Upper lobe of left lung (tissue), 6 donors: ENCODE data around the gene GALNT2. TPM values are rescaled to one million over a fixed set of nuclear protein-coding genes. Genes with fewer than 3 reads are reported as not detected.
A peak's percentile ranks its signal among the peaks of the same experiment; 100 is the strongest.

Experiments used
- ATAC-seq, 2 donors: fragments of 200-7000 bp; cut with Tn5 transposase; one replicate each; pipeline ENCODE4 v1.9.1; 2022; ENCODE audit warnings: mild to moderate bottlenecking in 2 of 2, moderate library complexity in 2 of 2; ENCODE audit not compliant: low FRiP score in 2 of 2
- DNase-seq, 2 donors: peaks; one replicate each; pipeline ENCODE4 v3.0.0-alpha.2; 2019 to 2020
- H3K27ac ChIP-seq, 4 donors: fragments of 200-600 bp; sonication (generic); one replicate each; pipeline ENCODE4 v1.5.1; 2016 to 2019
- H3K27me3 ChIP-seq, 4 donors: fragments of 200-600 bp; sonication (generic); one replicate each; pipeline ENCODE4 v1.5.1; 2017 to 2019
- H3K36me3 ChIP-seq, 4 donors: fragments of 200-600 bp; sonication (generic); one replicate each; pipeline ENCODE4 v1.5.1; 2016 to 2019
- H3K4me1 ChIP-seq, 4 donors: fragments of 200-600 bp; sonication (generic); one replicate each; pipeline ENCODE4 v1.5.1; 2018 to 2019
- H3K4me3 ChIP-seq, 4 donors: fragments of 200-600 bp; sonication (generic); one replicate each; pipeline ENCODE4 v1.5.1; 2017 to 2019; ENCODE audit warnings: mild to moderate bottlenecking in 2 of 4, moderate library complexity in 1 of 4
- H3K9me3 ChIP-seq, 4 donors: fragments of 200-600 bp; sonication (generic); one replicate each; pipeline ENCODE4 v1.5.1; 2018 to 2019
- CTCF ChIP-seq, 6 experiments: fragments of 450-650 bp in 4 of 6; fragments of 200-600 bp in 2 of 6; sonication (generic) in 2 of 6; IDR thresholded peaks; one replicate each; pipeline ENCODE4 v1.5.1; 2016 to 2019; ENCODE audit warnings: antibody characterized with exemption in 6 of 6
- EP300 ChIP-seq, 4 donors: sonication (generic); formaldehyde crosslinking; IDR thresholded peaks; one replicate each; pipeline ENCODE4 v1.5.1; 2017; ENCODE audit warnings: antibody characterized with exemption in 4 of 4, control low read depth in 2 of 4
- POLR2A ChIP-seq, 4 donors: fragments of 450-650 bp; IDR thresholded peaks; one replicate each; pipeline ENCODE4 v1.5.1; 2016 to 2017; ENCODE audit warnings: antibody characterized with exemption in 4 of 4, mild to moderate bottlenecking in 2 of 4
- POLR2AphosphoS5 ChIP-seq, 2 donors: sonication (generic); formaldehyde crosslinking; IDR thresholded peaks; one replicate each; pipeline ENCODE4 v1.5.1; 2017; ENCODE audit warnings: antibody characterized with exemption in 2 of 2
- WGBS, 2 donors: methylation state at CpG; one replicate each; pipeline ENCODE4 v1.1.5; 2017 to 2018; 5-methylcytosine and 5-hydroxymethylcytosine counted together
- total RNA-seq, 6 donors: library from RNA; depleted of rRNA in 4 of 6; stranded (reverse); fragments of >200 nt in 4 of 6; gene quantifications; one replicate each; pipeline versions ENCODE4 v1.1.0 to v1.2.1, GENCODE V29; 2016 to 2021
- donor health status: DM: no; HTN: no; CAD: no; lungs with moderate emphysema.
- donor health status: DM: no; HTN: yes; CAD: no; lungs with severe emphysema.

Gene GALNT2
- total RNA-seq, 6 donors from 2014 or later = 51.3 to 62.3 (median 56.2) TPM

- no peaks in the 10 kb centered on the region for H3K36me3 ChIP-seq
- no peaks in the 10 kb centered on the region for H3K9me3 ChIP-seq
- DNase-seq = no peak
- no peak overlapping the region for H3K27ac ChIP-seq
- peaks cover 23 to 58% (median 34%) of the 10 kb centered on the region in 4 donors for H3K4me1 ChIP-seq
- H3K27me3 ChIP-seq = no peaks in the 10 kb centered on the region
- WGBS, 2 donors = 87 to 92% methylated on average over 9 of the region's 9 CpGs
- TF ChIP-seq POLR2A (IDR thresholded peaks at IDR 0.05) (no peak), CTCF (IDR thresholded peaks at IDR 0.05) (no peak), POLR2AphosphoS5 (IDR thresholded peaks at IDR 0.05) (no peak), EP300 (IDR thresholded peaks at IDR 0.05) (no peak)
- H3K4me3 ChIP-seq = no peak overlapping the region
- no peak for ATAC-seq
Measured at GRCh38 chr1:230143534-230143933, 76.5 kb downstream of the GALNT2 start.

GRCh38 chr1:230144010-230144614 lies 77.1 kb downstream of the GALNT2 start:
- Histone ChIP-seq H3K9me3 (no peaks in the 10 kb centered on the region), H3K27me3 (no peaks in the 10 kb centered on the region), H3K27ac (no peak overlapping the region), H3K4me1 (peaks cover 23 to 63% (median 34%) of the 10 kb centered on the region in 4 donors), H3K4me3 (no peak overlapping the region), H3K36me3 (no peaks in the 10 kb centered on the region)
- TF ChIP-seq POLR2A (IDR thresholded peaks at IDR 0.05) (no peak), EP300 (IDR thresholded peaks at IDR 0.05) (no peak), CTCF (IDR thresholded peaks at IDR 0.05) (no peak), POLR2AphosphoS5 (IDR thresholded peaks at IDR 0.05) (no peak)
- DNase-seq (peak in 1 of 2 donors; percentile 48), ATAC-seq (peak in 1 of 2 donors; percentile 41)
- WGBS, 2 donors = 72 to 87% methylated on average over 12 to 14 of the region's 14 CpGs

- Histone ChIP-seq H3K27ac (peak overlapping the region in 3 of 4 donors; percentile 40 to 53 (median 50)), H3K4me1 (peaks cover 25 to 61% (median 33%) of the 10 kb centered on the region in 4 donors), H3K4me3 (no peak overlapping the region), H3K9me3 (no peaks in the 10 kb centered on the region), H3K27me3 (no peaks in the 10 kb centered on the region), H3K36me3 (no peaks in the 10 kb centered on the region)
- ATAC-seq (no peak), DNase-seq (no peak)
- TF ChIP-seq POLR2AphosphoS5 (IDR thresholded peaks at IDR 0.05) (no peak), EP300 (IDR thresholded peaks at IDR 0.05) (no peak), CTCF (IDR thresholded peaks at IDR 0.05) (no peak), POLR2A (IDR thresholded peaks at IDR 0.05) (no peak)
- 89 to 100% methylated on average over 2 to 11 of the region's 11 CpGs for WGBS, 2 donors
Measured at GRCh38 chr1:230144758-230145504, 77.9 kb downstream of the GALNT2 start.

- H3K4me3 ChIP-seq = no peak overlapping the region
- H3K27me3 ChIP-seq = no peaks in the 10 kb centered on the region
- H3K27ac ChIP-seq = peak overlapping the region; percentile 20 to 53 (median 45)
- DNase-seq (no peak), ATAC-seq (no peak)
- peaks cover 26 to 59% (median 30%) of the 10 kb centered on the region in 4 donors for H3K4me1 ChIP-seq
- TF ChIP-seq POLR2A (IDR thresholded peaks at IDR 0.05) = no peak
- TF ChIP-seq POLR2AphosphoS5 (IDR thresholded peaks at IDR 0.05) = no peak
- TF ChIP-seq EP300 (IDR thresholded peaks at IDR 0.05) = no peak
- TF ChIP-seq CTCF (IDR thresholded peaks at IDR 0.05) = no peak
- no peaks in the 10 kb centered on the region for H3K36me3 ChIP-seq
- H3K9me3 ChIP-seq = no peaks in the 10 kb centered on the region
- WGBS, 2 donors = 56 to 59% methylated on average over 8 of the region's 8 CpGs
Measured at GRCh38 chr1:230145505-230145899, 78.5 kb downstream of the GALNT2 start.
